ENCODE data around the gene HIP1R.

DNA sequence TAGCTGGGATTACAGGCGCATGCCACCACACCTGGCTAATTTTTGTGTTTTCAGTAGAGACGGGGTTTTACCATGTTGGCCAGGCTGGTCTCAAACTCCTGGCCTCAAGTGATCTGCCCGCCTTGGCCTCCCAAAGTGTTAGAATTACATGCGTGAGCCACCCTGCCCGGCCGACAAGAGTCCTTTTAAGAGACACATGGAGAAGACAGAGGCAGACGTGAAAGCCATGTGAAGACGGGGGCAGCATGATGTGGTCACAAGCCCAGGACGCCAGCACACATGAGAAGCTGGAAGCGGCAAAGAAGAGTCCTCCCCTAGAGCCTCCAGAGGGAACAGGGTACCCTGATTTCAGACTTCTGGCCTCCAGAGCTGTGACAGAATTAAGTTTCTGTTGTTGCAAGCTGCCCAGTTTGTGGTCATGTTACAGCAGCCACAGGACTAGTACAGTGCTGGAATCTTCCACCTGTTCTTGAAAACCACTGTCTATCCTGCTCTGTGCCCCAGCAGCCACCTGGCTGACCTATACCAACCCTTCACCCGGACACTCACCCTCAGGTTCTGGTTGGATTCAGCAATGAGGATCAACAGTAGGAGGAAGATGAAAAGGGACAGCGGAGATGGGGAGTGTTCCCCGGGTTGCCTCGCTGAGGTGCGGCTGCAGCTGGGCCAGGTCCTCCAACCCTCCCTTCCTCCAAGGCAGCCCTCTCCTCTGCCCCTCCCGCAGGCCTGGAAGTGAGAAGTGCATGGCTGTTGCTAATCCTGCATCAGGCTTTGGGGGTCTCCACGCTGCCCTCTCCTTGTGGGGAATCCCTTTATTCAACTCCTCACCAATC is 43.7 kb downstream of the HIP1R start:
- TF ChIP-seq, protein P1, sequence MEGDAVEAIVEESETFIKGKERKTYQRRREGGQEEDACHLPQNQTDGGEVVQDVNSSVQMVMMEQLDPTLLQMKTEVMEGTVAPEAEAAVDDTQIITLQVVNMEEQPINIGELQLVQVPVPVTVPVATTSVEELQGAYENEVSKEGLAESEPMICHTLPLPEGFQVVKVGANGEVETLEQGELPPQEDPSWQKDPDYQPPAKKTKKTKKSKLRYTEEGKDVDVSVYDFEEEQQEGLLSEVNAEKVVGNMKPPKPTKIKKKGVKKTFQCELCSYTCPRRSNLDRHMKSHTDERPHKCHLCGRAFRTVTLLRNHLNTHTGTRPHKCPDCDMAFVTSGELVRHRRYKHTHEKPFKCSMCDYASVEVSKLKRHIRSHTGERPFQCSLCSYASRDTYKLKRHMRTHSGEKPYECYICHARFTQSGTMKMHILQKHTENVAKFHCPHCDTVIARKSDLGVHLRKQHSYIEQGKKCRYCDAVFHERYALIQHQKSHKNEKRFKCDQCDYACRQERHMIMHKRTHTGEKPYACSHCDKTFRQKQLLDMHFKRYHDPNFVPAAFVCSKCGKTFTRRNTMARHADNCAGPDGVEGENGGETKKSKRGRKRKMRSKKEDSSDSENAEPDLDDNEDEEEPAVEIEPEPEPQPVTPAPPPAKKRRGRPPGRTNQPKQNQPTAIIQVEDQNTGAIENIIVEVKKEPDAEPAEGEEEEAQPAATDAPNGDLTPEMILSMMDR (IDR thresholded peaks at IDR 0.05): no peak
- no peak for TF ChIP-seq POLR2A (IDR thresholded peaks at IDR 0.05)

All from thyroid gland (tissue), 4 donors.